ENCODE results near the gene FAM13A.

GRCh38 chr4:88742561-88742960 lies 314.4 kb downstream of the FAM13A start:
- TF ChIP-seq EZH2phosphoT487 (IDR thresholded peaks at IDR 0.05; ENCODE audit: low read length) (no peak), EZH2 (optimal IDR thresholded peaks at IDR 0.05; ENCODE audit: low read depth, low read length) (no peak)

Data from MM.1S (cell line).